T-helper 1 cell treated with Interleukin-12 subunit alpha and Interleukin-12 subunit beta and Interleukin-4 antibody, amounts not matched to agents 30 ng/mL and 1 ng/mL, for 36 hours (primary cell): ENCODE measurements around the gene GPRASP3. TPM values are rescaled to one million over a fixed set of nuclear protein-coding genes. Genes with fewer than 3 reads are reported as not detected.
"Not testable (repeated sequence)": the region's sequence is repeated elsewhere in the genome, so short reads cannot be mapped to it uniquely, and the experiment has no call there.

ENCODE experiments used
- intact Hi-C: fragments of 100-400 bp; cut with micrococcal nuclease; formaldehyde crosslinking; loops from one replicate; pipeline ENCODE4 v1.15.1; 2024
- total RNA-seq: library from RNA; stranded (reverse); gene quantifications from 2 replicates; pipeline ENCODE4 v1.2.3, GENCODE V29; 2022

The GPRASP3 gene
- 0.93 and 2.1 TPM in 2 replicates for total RNA-seq

- intact Hi-C loops, result loop anchor here (1.0 to 2.0 kb wide), 3 partner anchors 49 to 121 kb away; partner anchors contain the start of gene ARMCX5
These were observed at the start of gene GPRASP3 for GRCh38 chrX:102720237-102721168. TSS of gene GPRASP3 (plus strand) at chrX:102720743. CDS start at chrX:102748996, 28,253 bp downstream.

GRCh38 chrX:102672856-102673255, 47.7 kb upstream of the GPRASP3 start:
- intact Hi-C loops, result no loop called here

- intact Hi-C loops, result not testable (repeated sequence)
These were observed 43.1 kb upstream of the GPRASP3 start for GRCh38 chrX:102677479-102677878.

- intact Hi-C loops, result no loop called here
These were observed 35.6 kb upstream of the GPRASP3 start for GRCh38 chrX:102684772-102685520.

GRCh38 chrX:102694749-102695148, 25.8 kb upstream of the GPRASP3 start:
- intact Hi-C loops, result no loop called here

GRCh38 chrX:102696306-102696705, 24.2 kb upstream of the GPRASP3 start:
- intact Hi-C loops, result no loop called here

GRCh38 chrX:102697494-102697893, 23.0 kb upstream of the GPRASP3 start:
- intact Hi-C loops, result no loop called here

- intact Hi-C loops, result loop anchor here (5.0 kb wide), 1 partner anchor 47 kb away; no protein-coding TSS in a partner anchor
These were observed 11.6 kb upstream of the GPRASP3 start for GRCh38 chrX:102708900-102709299.

- intact Hi-C loops, result no loop called here
These were observed 8.7 kb upstream of the GPRASP3 start for GRCh38 chrX:102711872-102712215.

- intact Hi-C loops, result no loop called here
These were observed 8.2 kb upstream of the GPRASP3 start, which contains the start of gene GPRASP2 for GRCh38 chrX:102712216-102712966. TSS of gene GPRASP2 (plus strand) at chrX:102712448. CDS start at chrX:102714870, 2,422 bp downstream.

- intact Hi-C loops, result no loop called here
These were observed 7.4 kb upstream of the GPRASP3 start for GRCh38 chrX:102712981-102713625.

GRCh38 chrX:102714994-102715393, 5.5 kb upstream of the GPRASP3 start:
- intact Hi-C loops, result no loop called here

GRCh38 chrX:102715967-102716366, 4.6 kb upstream of the GPRASP3 start:
- intact Hi-C loops, result no loop called here

- intact Hi-C loops, result loop anchor here (2.0 kb wide), 1 partner anchor 62 kb away; no protein-coding TSS in a partner anchor
These were observed 595 bp downstream of the GPRASP3 start for GRCh38 chrX:102721169-102721506.

GRCh38 chrX:102723456-102723855, 2.9 kb downstream of the GPRASP3 start:
- intact Hi-C loops, result no loop called here

GRCh38 chrX:102727761-102728160, 7.2 kb downstream of the GPRASP3 start:
- intact Hi-C loops, result no loop called here

GRCh38 chrX:102728646-102729045, 8.1 kb downstream of the GPRASP3 start:
- intact Hi-C loops, result no loop called here

GRCh38 chrX:102739657-102740056, 19.1 kb downstream of the GPRASP3 start:
- intact Hi-C loops, result no loop called here

GRCh38 chrX:102744307-102744706, 23.8 kb downstream of the GPRASP3 start:
- intact Hi-C loops, result no loop called here

GRCh38 chrX:102745513-102745856, 24.9 kb downstream of the GPRASP3 start:
- intact Hi-C loops, result no loop called here
